ENCODE measurements around the gene DYNC1H1. TPM values are rescaled to one million over a fixed set of nuclear protein-coding genes. Genes with fewer than 3 reads are reported as not detected.

DYNC1H1 gene
- total RNA-seq, 1 experiment from 2014 or later: 606 TPM

- Histone ChIP-seq H2AFZ (ENCODE audit: low read length) (no peak overlapping the region), H3K4me3 (ENCODE audit: low read length) (no peak overlapping the region), H3K9ac (ENCODE audit: low read length) (no peak overlapping the region), H3F3A (ENCODE audit: low read length, unreplicated experiment) (peaks cover 4% of the 10 kb centered on the region), H3K27me3 (ENCODE audit: low read length) (no peaks in the 10 kb centered on the region), H3K4me2 (ENCODE audit: low read length) (no peak overlapping the region), H4K20me1 (ENCODE audit: low read length) (0 out of 2 replicates have a peak, but pooled peaks cover 11% of the 10 kb centered on the region), H3K79me2 (ENCODE audit: low read length) (no peaks in the 10 kb centered on the region), H3K27ac (ENCODE audit: low read length) (no peak overlapping the region), H3K4me1 (ENCODE audit: insufficient read depth, low read length) (peaks cover 20% of the 10 kb centered on the region), H3K9me3 (ENCODE audit: low read length) (no peaks in the 10 kb centered on the region), H3K9me2 (replicated peaks; ENCODE audit: low read length) (no peaks in the 10 kb centered on the region), H3K36me3 (ENCODE audit: low read depth, low read length) (peaks cover 87% of the 10 kb centered on the region)
- TF ChIP-seq EZH2 (IDR thresholded peaks at IDR 0.05; ENCODE audit: low read length, unreplicated experiment): no peak
- no peak for TF ChIP-seq EZH2phosphoT487 (IDR thresholded peaks at IDR 0.05; ENCODE audit: borderline replicate concordance, low read length)
- TF ChIP-seq CTCF (conservative IDR thresholded peaks at IDR 0.05; ENCODE audit: low read depth, low read length): no peak
- CTCF ChIA-PET: no interaction called here
- no peak for DNase-seq
- BruUV-seq (replicated peaks): no TSS peak
- POLR2A ChIA-PET (ENCODE audit: unreplicated experiment): no interaction called here
- intact Hi-C loops (cut with micrococcal nuclease): no loop called here
- ATAC-seq: no peak
Observed at GRCh38 chr14:102018251-102018650, 53.9 kb downstream of the DYNC1H1 start.

GRCh38 chr14:102019006-102019540, 54.7 kb downstream of the DYNC1H1 start:
- no peak overlapping the region for H3K4me3 ChIP-seq (ENCODE audit: low read length)
- ATAC-seq (no peak), DNase-seq (no peak)
- H3K27me3 ChIP-seq (ENCODE audit: low read length): no peaks in the 10 kb centered on the region
- POLR2A ChIA-PET (ENCODE audit: unreplicated experiment): no interaction called here
- no peak overlapping the region for H2AFZ ChIP-seq (ENCODE audit: low read length)
- H3K9ac ChIP-seq (ENCODE audit: low read length): no peak overlapping the region
- intact Hi-C loops (cut with micrococcal nuclease): no loop called here
- BruUV-seq (replicated peaks): no TSS peak
- no peaks in the 10 kb centered on the region for H3K9me3 ChIP-seq (ENCODE audit: low read length)
- H3K4me2 ChIP-seq (ENCODE audit: low read length): no peak overlapping the region
- H3K36me3 ChIP-seq (ENCODE audit: low read depth, low read length): peaks cover 86% of the 10 kb centered on the region
- CTCF ChIA-PET: no interaction called here
- no peak overlapping the region for H3K27ac ChIP-seq (ENCODE audit: low read length)
- 0 out of 2 replicates have a peak, but pooled peaks cover 11% of the 10 kb centered on the region for H4K20me1 ChIP-seq (ENCODE audit: low read length)
- H3F3A ChIP-seq (ENCODE audit: low read length, unreplicated experiment): peaks cover 4% of the 10 kb centered on the region
- no peak for TF ChIP-seq EZH2 (IDR thresholded peaks at IDR 0.05; ENCODE audit: low read length, unreplicated experiment)
- TF ChIP-seq CTCF (conservative IDR thresholded peaks at IDR 0.05; ENCODE audit: low read depth, low read length): no peak
- TF ChIP-seq EZH2phosphoT487 (IDR thresholded peaks at IDR 0.05; ENCODE audit: borderline replicate concordance, low read length): no peak
- H3K79me2 ChIP-seq (ENCODE audit: low read length): no peaks in the 10 kb centered on the region
- H3K9me2 ChIP-seq (replicated peaks; ENCODE audit: low read length): no peaks in the 10 kb centered on the region
- H3K4me1 ChIP-seq (ENCODE audit: insufficient read depth, low read length): peaks cover 20% of the 10 kb centered on the region

GRCh38 chr14:102020058-102020971, 55.9 kb downstream of the DYNC1H1 start:
- no peaks in the 10 kb centered on the region for H3K9me2 ChIP-seq (replicated peaks; ENCODE audit: low read length)
- H3K79me2 ChIP-seq (ENCODE audit: low read length): no peaks in the 10 kb centered on the region
- no TSS peak for BruUV-seq (replicated peaks)
- peaks cover 77% of the 10 kb centered on the region for H3K36me3 ChIP-seq (ENCODE audit: low read depth, low read length)
- ChIA-PET CTCF (no interaction called here), POLR2A (ENCODE audit: unreplicated experiment) (no interaction called here)
- ATAC-seq (peak; percentile 67), DNase-seq (peak; percentile 88)
- TF ChIP-seq EZH2 (IDR thresholded peaks at IDR 0.05; ENCODE audit: low read length, unreplicated experiment): no peak
- TF ChIP-seq CTCF (conservative IDR thresholded peaks at IDR 0.05; ENCODE audit: low read depth, low read length): no peak
- TF ChIP-seq EZH2phosphoT487 (IDR thresholded peaks at IDR 0.05; ENCODE audit: borderline replicate concordance, low read length): no peak
- H3K4me2 ChIP-seq (ENCODE audit: low read length): peak overlapping the region; percentile 18; the same call in 1 of the 2 replicates
- intact Hi-C loops (cut with micrococcal nuclease): no loop called here
- no peak overlapping the region for H3K9ac ChIP-seq (ENCODE audit: low read length)
- no peak overlapping the region for H2AFZ ChIP-seq (ENCODE audit: low read length)
- no peaks in the 10 kb centered on the region for H3K9me3 ChIP-seq (ENCODE audit: low read length)
- H3K27ac ChIP-seq (ENCODE audit: low read length): peak overlapping the region; percentile 58
- H3K27me3 ChIP-seq (ENCODE audit: low read length): no peaks in the 10 kb centered on the region
- H3F3A ChIP-seq (ENCODE audit: low read length, unreplicated experiment): peaks cover 4% of the 10 kb centered on the region
- 0 out of 2 replicates have a peak, but pooled peaks cover 4% of the 10 kb centered on the region for H4K20me1 ChIP-seq (ENCODE audit: low read length)
- peaks cover 20% of the 10 kb centered on the region for H3K4me1 ChIP-seq (ENCODE audit: insufficient read depth, low read length)
- H3K4me3 ChIP-seq (ENCODE audit: low read length): no peak overlapping the region
